SK-N-SH treated with all-trans-retinoic acid at 6 μM for 48 hours (cell line): ENCODE results near the gene KLHL20.
"Not testable (repeated sequence)": the region's sequence is repeated elsewhere in the genome, so short reads cannot be mapped to it uniquely, and the experiment has no call there.

Experiments
- ATAC-seq: fragments of 200-7000 bp; cut with Tn5 transposase; 3 replicates; pipeline ENCODE4 v1.9.1; 2020; ENCODE audit warnings: mild to moderate bottlenecking, moderate library complexity
- CREB5 ChIP-seq: fragments of 250-450 bp; sonication (Bioruptor Pico); IDR thresholded peaks from 2 replicates; pipeline ENCODE4 v1.5.1; 2020; ENCODE audit warnings: low read depth, mild to moderate bottlenecking, moderate library complexity
- CSDC2 ChIP-seq: fragments of 250-450 bp; sonication (Bioruptor Pico); IDR thresholded peaks from 2 replicates; pipeline ENCODE4 v1.5.0; 2020; ENCODE audit warnings: mild to moderate bottlenecking, moderate library complexity
- CSRNP3 ChIP-seq: fragments of 250-450 bp; sonication (Bioruptor Pico); IDR thresholded peaks from 2 replicates; pipeline ENCODE4 v1.5.1; 2021; ENCODE audit warnings: mild to moderate bottlenecking, moderate library complexity
- ESRRG ChIP-seq: fragments of 250-450 bp; sonication (Bioruptor Pico); IDR thresholded peaks from 2 replicates; pipeline ENCODE4 v1.6.1; 2021; ENCODE audit warnings: mild to moderate bottlenecking
- GLIS3 ChIP-seq: fragments of 250-450 bp; sonication (Bioruptor Pico); IDR thresholded peaks from 2 replicates; pipeline ENCODE4 v1.5.0; 2020; ENCODE audit warnings: mild to moderate bottlenecking, moderate library complexity
- OSR1 ChIP-seq: fragments of 250-450 bp; sonication (Bioruptor Pico); IDR thresholded peaks from 2 replicates; pipeline ENCODE4 v1.8.0; 2022; ENCODE audit warnings: moderate library complexity, mild to moderate bottlenecking, inconsistent platforms
- PATZ1 ChIP-seq: fragments of 250-450 bp; sonication (Bioruptor Pico); IDR thresholded peaks from 2 replicates; pipeline ENCODE4 v1.8.0; 2020; ENCODE audit warnings: mild to moderate bottlenecking, moderate library complexity, borderline replicate concordance
- POU6F1 ChIP-seq: fragments of 250-450 bp; sonication (Bioruptor Pico); IDR thresholded peaks from 2 replicates; pipeline ENCODE4 v1.8.0; 2021; ENCODE audit warnings: low read depth, mild to moderate bottlenecking, moderate library complexity, borderline replicate concordance
- RARB ChIP-seq: fragments of 250-450 bp; sonication (Bioruptor Pico); IDR thresholded peaks from 2 replicates; pipeline ENCODE4 v1.8.0; 2021; ENCODE audit warnings: mild to moderate bottlenecking, moderate library complexity
- SNAI2 ChIP-seq: fragments of 250-450 bp; sonication (Bioruptor Pico); IDR thresholded peaks from 2 replicates; pipeline ENCODE4 v1.5.0; 2020; ENCODE audit warnings: mild to moderate bottlenecking, moderate library complexity
- TSHZ2 ChIP-seq: fragments of 250-450 bp; sonication (Bioruptor Pico); IDR thresholded peaks from 2 replicates; pipeline ENCODE4 v1.5.0; 2020; ENCODE audit warnings: mild to moderate bottlenecking, moderate library complexity
- ZC3H10 ChIP-seq: fragments of 250-450 bp; sonication (Bioruptor Pico); IDR thresholded peaks from 2 replicates; pipeline ENCODE4 v1.5.1; 2021; ENCODE audit warnings: mild to moderate bottlenecking, moderate library complexity
- ZFP3 ChIP-seq: fragments of 250-450 bp; sonication (Bioruptor Pico); IDR thresholded peaks from 2 replicates; pipeline ENCODE4 v1.5.0; 2020; ENCODE audit warnings: mild to moderate bottlenecking, moderate library complexity
- ZFP30 ChIP-seq: fragments of 450-650 bp; formaldehyde crosslinking; IDR thresholded peaks from 2 replicates; pipeline ENCODE4 v1.5.0; 2022; ENCODE audit warnings: mild to moderate bottlenecking, moderate library complexity
- ZNF565 ChIP-seq: fragments of 450-650 bp; formaldehyde crosslinking; conservative IDR thresholded peaks from 2 replicates; pipeline ENCODE4 v1.5.0; 2020; ENCODE audit warnings: low read depth, mild to moderate bottlenecking, moderate library complexity
- ZNF70 ChIP-seq: fragments of 450-650 bp; formaldehyde crosslinking; IDR thresholded peaks from 2 replicates; pipeline ENCODE4 v1.5.0; 2020; ENCODE audit warnings: mild to moderate bottlenecking, moderate library complexity
- ZNF8 ChIP-seq: fragments of 450-650 bp; formaldehyde crosslinking; IDR thresholded peaks from 2 replicates; pipeline ENCODE4 v1.5.0; 2020; ENCODE audit warnings: mild to moderate bottlenecking, moderate library complexity

KLHL20 gene

GRCh38 chr1:173757666-173758065, 42.9 kb downstream of the KLHL20 start (continued):
- no peak for TF ChIP-seq PATZ1 (CRISPR knock-in tag)
- TF ChIP-seq ZFP3 (CRISPR knock-in tag) = no peak
- no peak for TF ChIP-seq RARB (CRISPR knock-in tag)

- TF ChIP-seq ZNF70 (CRISPR knock-in tag) (no peak), GLIS3 (CRISPR knock-in tag) (no peak), TSHZ2 (CRISPR knock-in tag) (no peak), ZC3H10 (CRISPR knock-in tag) (no peak), ZNF8 (CRISPR knock-in tag) (no peak), ZFP30 (no peak), CSDC2 (CRISPR knock-in tag) (no peak), CSRNP3 (CRISPR knock-in tag) (no peak), PATZ1 (CRISPR knock-in tag) (no peak), CREB5 (no peak), SNAI2 (CRISPR knock-in tag) (no peak)
- ATAC-seq = no peak
These were observed 43.3 kb downstream of the KLHL20 start for GRCh38 chr1:173758110-173758509.

- no peak for ATAC-seq
- no peak for TF ChIP-seq POU6F1 (CRISPR knock-in tag)
- TF ChIP-seq SNAI2 (CRISPR knock-in tag) = no peak
- TF ChIP-seq RARB (CRISPR knock-in tag) = no peak
- no peak for TF ChIP-seq ZNF8 (CRISPR knock-in tag)
- TF ChIP-seq ZFP30 = no peak
- no peak for TF ChIP-seq ESRRG
- no peak for TF ChIP-seq CSRNP3 (CRISPR knock-in tag)
- no peak for TF ChIP-seq ZFP3 (CRISPR knock-in tag)
- TF ChIP-seq ZNF565 (CRISPR knock-in tag) = no peak
- no peak for TF ChIP-seq GLIS3 (CRISPR knock-in tag)
- no peak for TF ChIP-seq OSR1 (CRISPR knock-in tag)
- TF ChIP-seq ZC3H10 (CRISPR knock-in tag) = no peak
These were observed 44.2 kb downstream of the KLHL20 start for GRCh38 chr1:173758980-173759379.

- not testable (repeated sequence) for ATAC-seq
These were observed 49.5 kb downstream of the KLHL20 start for GRCh38 chr1:173764331-173764730.
